Measurements from ENCODE around the gene LIPG. TPM values are rescaled to one million over a fixed set of nuclear protein-coding genes. Genes with fewer than 3 reads are reported as not detected.

The LIPG gene
- total RNA-seq, 5 donors from 2014 or later (not counting 1 experiment from before 2014, with no cell fraction given): 0.22 to 0.76 (median 0.26) TPM; not detected in 2

DNA sequence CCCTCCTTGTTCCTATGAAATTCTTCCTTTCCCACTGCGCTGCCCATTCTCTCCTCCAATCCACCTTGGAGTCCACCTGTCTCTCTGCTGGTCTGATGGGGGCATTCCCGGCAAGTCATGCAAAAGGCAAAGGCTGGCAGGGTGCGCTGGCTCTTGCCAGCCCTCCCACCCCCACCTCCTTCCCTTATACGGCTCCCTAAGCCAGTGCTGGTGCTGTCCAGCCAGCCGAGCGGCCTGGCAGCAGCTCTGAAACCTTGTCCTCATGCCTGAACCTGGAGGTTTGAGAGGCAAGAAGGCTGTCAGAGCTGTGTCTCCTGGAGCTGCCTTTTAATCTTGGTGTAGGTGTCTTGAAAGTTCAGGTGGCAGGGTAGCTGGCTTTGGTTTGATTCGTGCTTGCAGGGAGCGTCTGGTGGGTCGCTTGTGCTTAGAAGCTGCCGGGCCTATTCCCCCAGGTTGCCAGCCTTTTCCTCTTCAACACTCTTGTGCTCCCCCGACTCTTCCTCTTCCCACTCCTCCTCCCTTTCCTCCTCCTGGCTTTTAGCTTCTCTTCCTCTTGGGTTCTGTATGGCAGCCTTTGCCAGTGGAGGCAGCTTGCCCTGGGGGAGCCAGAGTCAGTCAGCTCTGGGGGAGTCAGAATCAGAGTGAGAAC is 748 bp downstream of the LIPG start:
- ATAC-seq (replicated peaks in 1 of 4) (no peak), DNase-seq (no peak)
- H3K9me3 ChIP-seq: no peaks in the 10 kb centered on the region
- Mint-ChIP-seq H3K4me3 (peak overlapping the region; percentile 68 to 81 (median 68)), H3K9me3 (no peaks in the 10 kb centered on the region), H3K27me3 (peaks cover 77 to 84% of the 10 kb centered on the region in 2 donors), H3K27ac (no peak overlapping the region), H3K4me1 (peaks cover 21 to 32% (median 28%) of the 10 kb centered on the region in 3 donors), H3K36me3 (no peaks in the 10 kb centered on the region)
- H3K27ac ChIP-seq (ENCODE audit: low read length): no peak overlapping the region
- peaks cover 11 to 69% of the 10 kb centered on the region in 2 experiments for H3K27me3 ChIP-seq (replicated peaks in 1 of 2; ENCODE audit: control insufficient read depth in 2 of 2, extremely low read depth in 1 of 2, insufficient read depth in 2 of 2, low read length in 1 of 2)
- ChIA-PET POLR2A (no interaction called here), CTCF (no interaction called here)
- 39% methylated on average over 4 of the region's 11 CpGs for WGBS (ENCODE audit: insufficient coverage)
- peaks cover 0 to 22% of the 10 kb centered on the region in 2 experiments for H3K4me1 ChIP-seq (ENCODE audit: control insufficient read depth in 1 of 2, extremely low read depth in 1 of 2, insufficient read depth in 2 of 2, low read length in 2 of 2)
- H3K36me3 ChIP-seq (ENCODE audit: control insufficient read depth in 2 of 2, extremely low read depth in 1 of 2, insufficient read depth in 1 of 2, low read length in 1 of 2): no peaks in the 10 kb centered on the region
- no peak overlapping the region for H3K4me3 ChIP-seq (ENCODE audit: control insufficient read depth in 1 of 2, extremely low read depth in 1 of 2, low read length in 1 of 2)

- Mint-ChIP-seq H3K9me3 (no peaks in the 10 kb centered on the region), H3K27me3 (peaks cover 82 to 87% of the 10 kb centered on the region in 2 donors), H3K4me1 (peaks cover 21 to 32% (median 28%) of the 10 kb centered on the region in 3 donors), H3K36me3 (no peaks in the 10 kb centered on the region), H3K27ac (no peak overlapping the region), H3K4me3 (peak overlapping the region; percentile 29 to 81 (median 32))
- Histone ChIP-seq H3K4me3 (ENCODE audit: control insufficient read depth in 1 of 2, extremely low read depth in 1 of 2, low read length in 1 of 2) (no peak overlapping the region), H3K9me3 (no peaks in the 10 kb centered on the region), H3K27me3 (replicated peaks in 1 of 2; ENCODE audit: control insufficient read depth in 2 of 2, extremely low read depth in 1 of 2, insufficient read depth in 2 of 2, low read length in 1 of 2) (peaks cover 11 to 69% of the 10 kb centered on the region in 2 experiments), H3K36me3 (ENCODE audit: control insufficient read depth in 2 of 2, extremely low read depth in 1 of 2, insufficient read depth in 1 of 2, low read length in 1 of 2) (no peaks in the 10 kb centered on the region), H3K4me1 (ENCODE audit: control insufficient read depth in 1 of 2, extremely low read depth in 1 of 2, insufficient read depth in 2 of 2, low read length in 2 of 2) (peaks cover 0 to 22% of the 10 kb centered on the region in 2 experiments), H3K27ac (ENCODE audit: low read length) (no peak overlapping the region)
- no peak for ATAC-seq (replicated peaks in 1 of 4)
- POLR2A ChIA-PET: no interaction called here
- CTCF ChIA-PET: no interaction called here
- no peak for DNase-seq
Measured at GRCh38 chr18:49563130-49563540, 1.3 kb downstream of the LIPG start.

DNA sequence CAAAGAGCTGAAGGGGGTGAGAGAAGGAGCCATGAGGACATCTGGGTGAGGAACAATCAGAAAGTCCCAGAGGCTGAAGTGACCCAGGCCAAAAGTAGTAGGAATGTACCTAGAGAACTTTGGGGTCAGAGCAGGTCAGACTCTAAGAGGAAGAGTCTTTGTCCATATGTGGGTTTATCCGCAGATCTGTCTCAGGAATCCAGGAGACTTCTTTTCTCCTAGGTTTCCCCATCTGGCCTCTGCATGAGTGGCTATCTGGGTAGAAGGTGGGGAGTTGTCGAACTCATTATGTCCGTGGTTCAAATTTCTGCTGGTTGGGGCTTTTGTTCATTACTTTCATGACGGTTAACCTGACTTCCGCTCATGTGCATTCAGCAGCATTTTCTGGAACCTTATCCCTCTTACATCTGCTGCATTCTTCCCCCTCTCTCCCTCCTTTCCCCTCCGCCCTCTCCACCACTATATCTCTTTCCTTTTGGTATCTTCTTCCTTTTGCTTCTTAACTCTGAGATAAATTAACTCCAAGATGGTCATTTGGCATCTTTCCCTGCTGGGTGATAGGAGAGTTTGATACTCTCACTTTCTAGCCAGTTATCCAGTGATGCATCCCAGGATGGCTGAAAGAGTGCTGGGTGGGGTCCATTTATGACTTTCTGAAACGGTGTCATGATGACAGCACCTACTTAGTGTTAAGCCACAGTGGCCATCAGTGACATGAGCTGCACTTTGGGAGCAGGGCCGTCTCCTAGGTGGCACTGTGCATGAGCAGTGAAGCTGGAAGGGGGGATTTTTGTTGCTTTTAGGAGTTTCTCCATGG is 2.1 kb downstream of the LIPG start:
- Histone ChIP-seq H3K4me1 (ENCODE audit: control insufficient read depth in 1 of 2, extremely low read depth in 1 of 2, insufficient read depth in 2 of 2, low read length in 2 of 2) (peaks cover 0 to 22% of the 10 kb centered on the region in 2 experiments), H3K27me3 (replicated peaks in 1 of 2; ENCODE audit: control insufficient read depth in 2 of 2, extremely low read depth in 1 of 2, insufficient read depth in 2 of 2, low read length in 1 of 2) (peaks cover 11 to 72% of the 10 kb centered on the region in 2 experiments), H3K9me3 (no peaks in the 10 kb centered on the region), H3K4me3 (ENCODE audit: control insufficient read depth in 1 of 2, extremely low read depth in 1 of 2, low read length in 1 of 2) (no peak overlapping the region), H3K36me3 (ENCODE audit: control insufficient read depth in 2 of 2, extremely low read depth in 1 of 2, insufficient read depth in 1 of 2, low read length in 1 of 2) (no peaks in the 10 kb centered on the region), H3K27ac (ENCODE audit: low read length) (no peak overlapping the region)
- no peaks in the 10 kb centered on the region for H3K36me3 Mint-ChIP-seq
- no peak overlapping the region for H3K4me3 Mint-ChIP-seq
- peaks cover 21 to 32% (median 28%) of the 10 kb centered on the region in 3 donors for H3K4me1 Mint-ChIP-seq
- no peak for ATAC-seq (replicated peaks in 1 of 4)
- H3K27me3 Mint-ChIP-seq: peaks cover 81 to 83% of the 10 kb centered on the region in 2 donors
- DNase-seq: no peak
- ChIA-PET POLR2A (no interaction called here), CTCF (interaction anchor here in 1 of 2 donors (0.5 kb wide), 1 partner anchor 298 kb away, joined by 4 read pairs; no protein-coding TSS in a partner anchor)
- H3K9me3 Mint-ChIP-seq: no peaks in the 10 kb centered on the region
- H3K27ac Mint-ChIP-seq: no peak overlapping the region
- 57% methylated on average over 5 of the region's 8 CpGs for WGBS (ENCODE audit: insufficient coverage)

GRCh38 chr18:49564518-49564834 is 2.6 kb downstream of the LIPG start:
- DNase-seq (no peak), ATAC-seq (replicated peaks in 1 of 4) (no peak)
- H3K9me3 ChIP-seq: no peaks in the 10 kb centered on the region
- POLR2A ChIA-PET: no interaction called here
- H3K27ac Mint-ChIP-seq: no peak overlapping the region
- no peaks in the 10 kb centered on the region for H3K36me3 ChIP-seq (ENCODE audit: control insufficient read depth in 2 of 2, extremely low read depth in 1 of 2, insufficient read depth in 1 of 2, low read length in 1 of 2)
- H3K27me3 Mint-ChIP-seq: peaks cover 75 to 81% of the 10 kb centered on the region in 2 donors
- H3K4me1 ChIP-seq (ENCODE audit: control insufficient read depth in 1 of 2, extremely low read depth in 1 of 2, insufficient read depth in 2 of 2, low read length in 2 of 2): peaks cover 0 to 22% of the 10 kb centered on the region in 2 experiments
- no peaks in the 10 kb centered on the region for H3K36me3 Mint-ChIP-seq
- H3K27ac ChIP-seq (ENCODE audit: low read length): no peak overlapping the region
- H3K27me3 ChIP-seq (replicated peaks in 1 of 2; ENCODE audit: control insufficient read depth in 2 of 2, extremely low read depth in 1 of 2, insufficient read depth in 2 of 2, low read length in 1 of 2): peaks cover 11 to 72% of the 10 kb centered on the region in 2 experiments
- no peaks in the 10 kb centered on the region for H3K9me3 Mint-ChIP-seq
- CTCF ChIA-PET: interaction anchor here in 1 of 2 donors (0.5 kb wide), 1 partner anchor 298 kb away, joined by 4 read pairs; no protein-coding TSS in a partner anchor
- no peak overlapping the region for H3K4me3 ChIP-seq (ENCODE audit: control insufficient read depth in 1 of 2, extremely low read depth in 1 of 2, low read length in 1 of 2)
- H3K4me3 Mint-ChIP-seq: no peak overlapping the region
- H3K4me1 Mint-ChIP-seq: peaks cover 21 to 32% (median 28%) of the 10 kb centered on the region in 3 donors

GRCh38 chr18:49565101-49565500 is 3.2 kb downstream of the LIPG start:
- ATAC-seq (replicated peaks in 1 of 4) (no peak), DNase-seq (no peak)
- H3K27me3 ChIP-seq (replicated peaks in 1 of 2; ENCODE audit: control insufficient read depth in 2 of 2, extremely low read depth in 1 of 2, insufficient read depth in 2 of 2, low read length in 1 of 2): peaks cover 11 to 66% of the 10 kb centered on the region in 2 experiments
- ChIA-PET POLR2A (no interaction called here), CTCF (interaction anchor here in 1 of 2 donors (0.5 kb wide), 1 partner anchor 30 kb away, joined by 3 read pairs; no protein-coding TSS in a partner anchor)
- H3K36me3 ChIP-seq (ENCODE audit: control insufficient read depth in 2 of 2, extremely low read depth in 1 of 2, insufficient read depth in 1 of 2, low read length in 1 of 2): no peaks in the 10 kb centered on the region
- H3K4me3 Mint-ChIP-seq: no peak overlapping the region
- peaks cover 69 to 75% of the 10 kb centered on the region in 2 donors for H3K27me3 Mint-ChIP-seq
- no peak overlapping the region for H3K27ac ChIP-seq (ENCODE audit: low read length)
- H3K27ac Mint-ChIP-seq: no peak overlapping the region
- no peaks in the 10 kb centered on the region for H3K9me3 Mint-ChIP-seq
- no peaks in the 10 kb centered on the region for H3K9me3 ChIP-seq
- H3K4me1 Mint-ChIP-seq: peaks cover 21 to 31% (median 28%) of the 10 kb centered on the region in 3 donors
- no peak overlapping the region for H3K4me3 ChIP-seq (ENCODE audit: control insufficient read depth in 1 of 2, extremely low read depth in 1 of 2, low read length in 1 of 2)
- no peaks in the 10 kb centered on the region for H3K36me3 Mint-ChIP-seq
- H3K4me1 ChIP-seq (ENCODE audit: control insufficient read depth in 1 of 2, extremely low read depth in 1 of 2, insufficient read depth in 2 of 2, low read length in 2 of 2): peaks cover 0 to 22% of the 10 kb centered on the region in 2 experiments
- 70% methylated on average over 4 of the region's 9 CpGs for WGBS (ENCODE audit: insufficient coverage)

DNA sequence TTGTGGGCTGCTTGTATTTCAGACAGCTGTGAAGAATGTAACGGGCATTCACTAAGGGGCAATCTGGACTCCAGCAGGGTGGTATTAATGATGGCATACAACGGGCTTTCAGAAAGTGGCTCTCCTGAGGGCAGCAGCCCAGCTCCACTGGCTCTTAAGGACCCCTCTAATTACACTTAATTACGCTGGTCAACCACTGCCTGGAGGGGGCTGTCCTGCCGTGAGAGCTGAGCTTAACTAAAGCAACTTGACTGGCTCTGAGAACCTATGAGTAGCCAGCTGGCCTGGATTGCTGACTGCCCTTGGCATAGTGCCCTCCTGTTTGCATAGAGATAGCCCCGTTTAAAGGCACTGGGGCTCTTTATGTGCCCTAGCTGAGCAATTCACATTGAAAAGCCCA is 3.8 kb downstream of the LIPG start:
- peaks cover 0 to 20% of the 10 kb centered on the region in 2 experiments for H3K4me1 ChIP-seq (ENCODE audit: control insufficient read depth in 1 of 2, extremely low read depth in 1 of 2, insufficient read depth in 2 of 2, low read length in 2 of 2)
- no peaks in the 10 kb centered on the region for H3K36me3 ChIP-seq (ENCODE audit: control insufficient read depth in 2 of 2, extremely low read depth in 1 of 2, insufficient read depth in 1 of 2, low read length in 1 of 2)
- no peaks in the 10 kb centered on the region for H3K9me3 ChIP-seq
- no peak for ATAC-seq (replicated peaks in 1 of 4)
- DNase-seq: no peak
- CTCF ChIA-PET: no interaction called here
- H3K4me1 Mint-ChIP-seq: peaks cover 21 to 27% (median 25%) of the 10 kb centered on the region in 3 donors
- no peaks in the 10 kb centered on the region for H3K36me3 Mint-ChIP-seq
- POLR2A ChIA-PET: no interaction called here
- H3K27me3 Mint-ChIP-seq: peaks cover 65 to 73% of the 10 kb centered on the region in 2 donors
- WGBS (ENCODE audit: insufficient coverage): 63% methylated on average over 4 of the region's 5 CpGs
- H3K4me3 Mint-ChIP-seq: no peak overlapping the region
- no peak overlapping the region for H3K27ac Mint-ChIP-seq
- H3K9me3 Mint-ChIP-seq: no peaks in the 10 kb centered on the region
- H3K4me3 ChIP-seq (ENCODE audit: control insufficient read depth in 1 of 2, extremely low read depth in 1 of 2, low read length in 1 of 2): no peak overlapping the region
- peaks cover 9 to 61% of the 10 kb centered on the region in 2 experiments for H3K27me3 ChIP-seq (replicated peaks in 1 of 2; ENCODE audit: control insufficient read depth in 2 of 2, extremely low read depth in 1 of 2, insufficient read depth in 2 of 2, low read length in 1 of 2)
- no peak overlapping the region for H3K27ac ChIP-seq (ENCODE audit: low read length)

Measured in T-cell (primary cell).